ENCODE results near the gene PKIG. TPM values are rescaled to one million over a fixed set of nuclear protein-coding genes. Genes with fewer than 3 reads are reported as not detected.

PKIG gene
- total and polyA plus RNA-seq, 11 donors = 155 to 286 (median 200) TPM

DNA sequence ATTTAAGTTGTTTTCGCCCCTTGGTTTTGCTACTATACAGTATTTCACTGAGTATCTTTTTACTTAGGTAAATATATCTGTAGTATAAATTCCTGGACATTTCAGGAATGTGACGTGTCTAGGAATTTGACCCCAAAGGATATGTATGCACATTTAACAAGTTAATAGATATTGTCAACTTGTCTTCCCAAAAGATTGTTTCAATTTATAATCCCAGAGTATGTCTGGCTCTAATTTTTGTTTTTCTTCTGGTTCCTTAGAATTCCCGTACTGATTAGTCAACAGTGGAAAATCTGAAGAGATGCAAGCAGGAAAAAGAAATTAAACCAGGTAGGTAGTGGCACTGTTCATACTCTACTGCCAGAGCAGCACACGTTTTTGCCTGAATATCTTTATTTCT, 7.2 kb downstream of the PKIG start:
- peaks cover 15 to 94% (median 62%) of the 10 kb centered on the region in 12 donors for H3K4me1 ChIP-seq
- intact Hi-C loops (cut with DNase I) = no loop called here
- DNase-seq (no peak), ATAC-seq (no peak)
- no peaks in the 10 kb centered on the region for H3K27me3 ChIP-seq
- no peak overlapping the region for H3K4me3 ChIP-seq
- WGBS, 4 donors = 81 to 86% (median 83%) methylated on average over 4 of the region's 4 CpGs
- no peak for TF ChIP-seq POLR2A (IDR thresholded peaks at IDR 0.05)
- TF ChIP-seq, protein P1, sequence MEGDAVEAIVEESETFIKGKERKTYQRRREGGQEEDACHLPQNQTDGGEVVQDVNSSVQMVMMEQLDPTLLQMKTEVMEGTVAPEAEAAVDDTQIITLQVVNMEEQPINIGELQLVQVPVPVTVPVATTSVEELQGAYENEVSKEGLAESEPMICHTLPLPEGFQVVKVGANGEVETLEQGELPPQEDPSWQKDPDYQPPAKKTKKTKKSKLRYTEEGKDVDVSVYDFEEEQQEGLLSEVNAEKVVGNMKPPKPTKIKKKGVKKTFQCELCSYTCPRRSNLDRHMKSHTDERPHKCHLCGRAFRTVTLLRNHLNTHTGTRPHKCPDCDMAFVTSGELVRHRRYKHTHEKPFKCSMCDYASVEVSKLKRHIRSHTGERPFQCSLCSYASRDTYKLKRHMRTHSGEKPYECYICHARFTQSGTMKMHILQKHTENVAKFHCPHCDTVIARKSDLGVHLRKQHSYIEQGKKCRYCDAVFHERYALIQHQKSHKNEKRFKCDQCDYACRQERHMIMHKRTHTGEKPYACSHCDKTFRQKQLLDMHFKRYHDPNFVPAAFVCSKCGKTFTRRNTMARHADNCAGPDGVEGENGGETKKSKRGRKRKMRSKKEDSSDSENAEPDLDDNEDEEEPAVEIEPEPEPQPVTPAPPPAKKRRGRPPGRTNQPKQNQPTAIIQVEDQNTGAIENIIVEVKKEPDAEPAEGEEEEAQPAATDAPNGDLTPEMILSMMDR (IDR thresholded peaks at IDR 0.05) = no peak
- peaks cover 0 to 41% (median 32%) of the 10 kb centered on the region in 9 donors for H3K36me3 ChIP-seq
- H3K9me3 ChIP-seq = no peaks in the 10 kb centered on the region
- peak overlapping the region in 2 of 12 donors; percentile 4 to 32 for H3K27ac ChIP-seq

DNA sequence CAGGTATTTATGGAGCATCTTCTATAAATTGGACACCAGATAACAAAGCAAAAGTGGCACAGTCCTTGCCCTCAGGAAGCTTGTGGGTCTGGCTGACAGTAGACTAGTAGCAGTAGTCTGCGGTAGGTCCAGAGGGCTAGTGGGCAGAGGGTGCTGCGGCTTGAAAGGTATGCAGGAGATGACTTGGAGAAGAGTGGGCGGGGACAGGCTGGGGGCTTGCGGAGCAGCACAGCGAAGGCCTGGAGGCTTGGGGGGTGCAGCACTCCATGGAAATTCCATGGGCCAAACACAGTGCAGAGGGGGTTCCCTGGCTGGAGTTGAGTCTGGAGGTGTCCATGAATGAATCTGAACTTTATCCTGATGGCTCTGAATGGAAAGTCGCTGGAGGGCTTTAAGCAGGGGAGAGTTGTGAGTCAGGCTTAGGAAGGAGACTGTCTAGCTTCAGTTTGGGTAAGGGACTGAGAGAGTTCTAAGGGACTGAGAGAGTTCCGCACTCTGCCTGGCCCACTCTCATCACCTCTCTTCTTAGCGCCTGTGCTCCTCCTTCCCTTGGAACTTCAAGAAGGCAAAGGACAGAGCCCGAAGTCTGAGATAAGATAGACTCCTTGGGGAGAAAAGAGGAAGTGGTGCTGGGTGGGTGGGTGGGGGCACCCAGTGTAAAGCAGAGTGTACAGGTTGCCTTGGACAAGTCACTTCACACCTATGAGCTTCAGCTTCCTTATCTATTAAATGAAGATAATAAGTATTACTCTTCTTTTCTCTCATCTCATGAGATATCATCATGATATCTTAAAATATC, 8.8 kb downstream of the PKIG start:
- Histone ChIP-seq H3K4me1 (peaks cover 15 to 94% (median 63%) of the 10 kb centered on the region in 12 donors), H3K36me3 (peaks cover 0 to 54% (median 32%) of the 10 kb centered on the region in 9 donors), H3K9me3 (no peaks in the 10 kb centered on the region), H3K27me3 (no peaks in the 10 kb centered on the region), H3K4me3 (no peak overlapping the region), H3K27ac (peak overlapping the region in 6 of 12 donors; percentile 6 to 92 (median 23))
- DNase-seq (no peak), ATAC-seq (no peak)
- TF ChIP-seq, protein P1 (IDR thresholded peaks at IDR 0.05) = no peak
- TF ChIP-seq POLR2A (IDR thresholded peaks at IDR 0.05) = no peak
- intact Hi-C loops (cut with DNase I) = no loop called here
- 81 to 89% (median 85%) methylated on average over 9 of the region's 9 CpGs for WGBS, 4 donors

DNA sequence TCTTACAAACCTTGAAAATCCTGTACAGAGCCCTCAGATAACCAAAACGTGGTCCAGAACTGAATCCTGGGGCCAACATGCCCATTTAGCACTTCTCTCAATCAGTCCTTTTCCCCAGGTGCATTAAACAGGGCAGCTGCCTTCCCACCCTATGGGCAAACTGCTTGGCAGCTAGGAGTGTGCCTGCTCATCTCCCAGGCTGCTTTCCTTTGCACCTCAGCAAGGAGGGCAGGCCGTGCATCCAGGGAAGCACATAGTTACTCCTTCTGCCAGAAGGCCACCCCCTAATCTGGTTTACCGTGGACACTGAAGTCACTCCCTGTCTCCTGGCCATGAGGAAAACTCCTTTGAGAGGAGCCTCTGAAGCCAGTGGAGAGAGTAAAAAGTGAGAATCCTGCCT, 10.0 kb downstream of the PKIG start:
- WGBS, 4 donors = 59 to 73% (median 67%) methylated on average over 3 of the region's 3 CpGs
- H3K4me3 ChIP-seq = no peak overlapping the region
- H3K9me3 ChIP-seq = no peaks in the 10 kb centered on the region
- ATAC-seq = no peak
- DNase-seq = no peak
- H3K27me3 ChIP-seq = no peaks in the 10 kb centered on the region
- intact Hi-C loops (cut with DNase I) = no loop called here
- no peak for TF ChIP-seq POLR2A (IDR thresholded peaks at IDR 0.05)
- TF ChIP-seq, protein P1 (IDR thresholded peaks at IDR 0.05) = no peak
- peaks cover 16 to 94% (median 62%) of the 10 kb centered on the region in 12 donors for H3K4me1 ChIP-seq
- H3K27ac ChIP-seq = peak overlapping the region in 5 of 12 donors; percentile 2 to 92 (median 18)
- peaks cover 0 to 54% (median 32%) of the 10 kb centered on the region in 9 donors for H3K36me3 ChIP-seq

DNA sequence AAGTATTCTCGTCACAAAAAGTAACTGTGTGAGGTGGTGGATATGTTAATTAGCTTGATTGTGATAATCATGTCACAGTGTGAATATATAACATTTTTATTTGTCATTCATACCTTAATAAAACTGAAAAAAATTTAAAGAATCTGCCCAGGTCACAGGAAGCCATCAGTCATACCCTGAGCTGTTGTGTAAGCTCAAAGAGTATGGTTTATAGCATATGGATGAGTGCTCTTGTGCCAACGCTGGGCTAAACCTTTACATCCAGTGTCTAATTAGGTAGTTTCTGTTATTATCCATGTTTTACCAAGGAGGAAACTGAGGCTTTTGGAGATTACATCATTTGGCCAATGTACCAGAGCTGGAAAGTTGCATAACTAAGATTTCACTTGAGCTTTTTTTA, 11.4 kb downstream of the PKIG start:
- WGBS, 4 donors = 80 to 85% (median 81%) methylated on average over 2 of the region's 2 CpGs
- ATAC-seq = no peak
- Histone ChIP-seq H3K4me1 (peaks cover 28 to 94% (median 64%) of the 10 kb centered on the region in 12 donors), H3K9me3 (no peaks in the 10 kb centered on the region), H3K27me3 (no peaks in the 10 kb centered on the region), H3K27ac (peak overlapping the region in 10 of 12 donors; percentile 5 to 96 (median 80)), H3K36me3 (peaks cover 0 to 54% (median 32%) of the 10 kb centered on the region in 9 donors), H3K4me3 (no peak overlapping the region)
- TF ChIP-seq POLR2A (IDR thresholded peaks at IDR 0.05) = no peak
- intact Hi-C loops (cut with DNase I) = no loop called here
- DNase-seq = no peak

All from heart left ventricle (tissue), 16 donors.